OCI-LY7 (cell line): Measurements from ENCODE around the gene TBC1D24.

Experiments used
- CTCF ChIP-seq: fragments of 200-600 bp; sonication (generic); conservative IDR thresholded peaks from 2 replicates; pipeline ENCODE4 v1.5.1; 2014; ENCODE audit warnings: mild to moderate bottlenecking, antibody characterized with exemption, low read length, moderate library complexity, mixed read lengths
- EZH2phosphoT487 ChIP-seq: fragments of 200-600 bp; sonication (generic); IDR thresholded peaks from 2 replicates; pipeline ENCODE4 v1.6.1; 2018; ENCODE audit warnings: low read depth, borderline replicate concordance, mild to moderate bottlenecking, mixed run types, antibody characterized with exemption, low read length, moderate library complexity, mixed read lengths

GRCh38 chr16:2512735-2513404 lies 37.9 kb downstream of the TBC1D24 start:
- TF ChIP-seq CTCF (peak; percentile 70), EZH2phosphoT487 (no peak)
